H1 (cell line): ENCODE data around the gene KLK1. TPM values are rescaled to one million over a fixed set of nuclear protein-coding genes. Genes with fewer than 3 reads are reported as not detected.

ENCODE experiments used
- CTCF ChIA-PET: fragments of 300-600 bp; sonication (Branson Sonifier 250); formaldehyde crosslinking; loops from one replicate; lab custom pipeline; 2021; ENCODE audit not compliant: partially characterized antibody; lab: Charles Lee
- POLR2A ChIA-PET: fragments of 300-600 bp; sonication (Branson Sonifier 250); formaldehyde crosslinking; loops from one replicate; lab custom pipeline; 2021; ENCODE audit warnings: inconsistent platforms; ENCODE audit not compliant: partially characterized antibody; lab: Charles Lee
- DNase-seq, 2 experiments: peaks; one replicate each; pipeline versions ENCODE4 v3.0.0 to v3.0.0-alpha.2; 2010 to 2022; ENCODE audit warnings: low spot score in 2 of 2, low read depth in 1 of 2, mixed read lengths in 1 of 2
- FAIRE-seq: peaks from 2 replicates; lab custom pipeline; 2011; peaks lifted over from hg19 to GRCh38; lab: Jason Lieb, UNC
- H2AFZ ChIP-seq: 2 replicates; pipeline ENCODE4 v1.8.1; 2012; ENCODE audit warnings: low read length, inconsistent platforms
- H2AK5ac ChIP-seq: 2 replicates; pipeline ENCODE4 v1.6.1; 2013; ENCODE audit warnings: low read depth, low read length
- H2BK120ac ChIP-seq: replicated peaks from 2 replicates; pipeline ENCODE3; 2013; ENCODE audit warnings: low read depth, low read length, inconsistent platforms
- H2BK12ac ChIP-seq: 2 replicates; pipeline ENCODE4 v1.6.1; 2013; ENCODE audit warnings: low read depth, low read length
- H2BK15ac ChIP-seq: 2 replicates; pipeline ENCODE4 v1.6.1; 2013; ENCODE audit warnings: low read length
- H2BK20ac ChIP-seq: 2 replicates; pipeline ENCODE4 v1.6.1; 2013; ENCODE audit warnings: low read length
- H2BK5ac ChIP-seq: 2 replicates; pipeline ENCODE4 v1.6.1; 2013; ENCODE audit warnings: low read depth, low read length
- H3K14ac ChIP-seq: 2 replicates; pipeline ENCODE4 v1.6.1; 2013; ENCODE audit warnings: inconsistent platforms; ENCODE audit not compliant: insufficient read length
- H3K18ac ChIP-seq: 2 replicates; pipeline ENCODE4 v1.6.1; 2013; ENCODE audit warnings: low read length; ENCODE audit errors: extremely low read depth
- H3K23ac ChIP-seq: 2 replicates; pipeline ENCODE4 v1.6.1; 2013; ENCODE audit warnings: inconsistent platforms; ENCODE audit not compliant: insufficient read length
- H3K23me2 ChIP-seq: 2 replicates; pipeline ENCODE4 v1.6.1; 2013; ENCODE audit warnings: low read depth, low read length
- H3K27ac ChIP-seq: 2 replicates; pipeline ENCODE4 v1.6.1; 2011; ENCODE audit warnings: low read depth, low read length, inconsistent platforms
- H3K27me3 ChIP-seq, 4 experiments: replicated peaks in 1 of 4; 1 replicate in 1 of 4; 2 replicates in 3 of 4; pipeline versions ENCODE4 v1.6.1 to v1.8.1; 2011 to 2013; ENCODE audit warnings: low read length in 3 of 4, mild to moderate bottlenecking in 3 of 4, inconsistent platforms in 2 of 4, mixed read lengths in 2 of 4, moderate library complexity in 1 of 4; ENCODE audit not compliant: control insufficient read depth in 3 of 4, insufficient read depth in 3 of 4; ENCODE audit errors: extremely low read depth in 1 of 4
- H3K36me3 ChIP-seq, 4 experiments: 2 replicates each; pipeline versions ENCODE4 v1.6.1 to v1.8.1; 2011 to 2013; ENCODE audit warnings: mild to moderate bottlenecking in 4 of 4, low read length in 3 of 4, moderate library complexity in 2 of 4, control low read depth in 1 of 4, inconsistent platforms in 1 of 4; ENCODE audit not compliant: insufficient read depth in 4 of 4, control insufficient read depth in 2 of 4
- H3K4ac ChIP-seq: replicated peaks from 2 replicates; pipeline ENCODE3; 2013; ENCODE audit warnings: low read length, low read depth, mixed read lengths, inconsistent platforms; ENCODE audit not compliant: insufficient read length
- H3K4me1 ChIP-seq, 4 experiments: replicated peaks in 1 of 4; 1 replicate in 1 of 4; 2 replicates in 3 of 4; pipeline versions ENCODE4 v1.6.1 to v1.8.1; 2011 to 2013; ENCODE audit warnings: low read length in 3 of 4, inconsistent platforms in 2 of 4, mixed read lengths in 1 of 4; ENCODE audit not compliant: insufficient read depth in 4 of 4, control insufficient read depth in 3 of 4
- H3K4me2 ChIP-seq, 2 experiments: 2 replicates each; pipeline versions ENCODE4 v1.6.1 to v1.8.1; 2011 to 2013; ENCODE audit warnings: low read depth in 2 of 2, low read length in 2 of 2, control low read depth in 1 of 2, inconsistent platforms in 1 of 2, mild to moderate bottlenecking in 1 of 2; ENCODE audit not compliant: insufficient read depth in 1 of 2
- H3K4me3 ChIP-seq, 4 experiments: fragments of 200-600, 300-600 bp in 1 of 4; sonication (generic), shearing (Covaris generic), sonication (Bioruptor Twin) in 1 of 4; 2 replicates each; pipeline versions ENCODE4 v1.5.1 to v1.8.1; 2011 to 2016; ENCODE audit warnings: low read length in 4 of 4, low read depth in 3 of 4, control low read depth in 2 of 4, inconsistent platforms in 2 of 4, mild to moderate bottlenecking in 2 of 4, mixed read lengths in 1 of 4, moderate library complexity in 1 of 4; ENCODE audit not compliant: insufficient read depth in 2 of 4; ENCODE audit errors: extremely low read depth in 1 of 4
- H3K56ac ChIP-seq: replicated peaks from 2 replicates; pipeline ENCODE3; 2013; ENCODE audit warnings: low read depth, mild to moderate bottlenecking, mixed read lengths, low read length, inconsistent platforms; ENCODE audit not compliant: insufficient read length
- H3K79me1 ChIP-seq: 2 replicates; pipeline ENCODE4 v1.6.1; 2013; ENCODE audit warnings: low read depth, low read length, control low read depth
- H3K79me2 ChIP-seq, 2 experiments: 2 replicates each; pipeline versions ENCODE4 v1.6.1 to v1.8.1; 2012 to 2013; ENCODE audit warnings: low read length in 2 of 2, mild to moderate bottlenecking in 2 of 2, inconsistent platforms in 1 of 2; ENCODE audit not compliant: insufficient read depth in 2 of 2, control insufficient read depth in 1 of 2
- H3K9ac ChIP-seq, 4 experiments: replicated peaks in 1 of 4; 1 replicate in 1 of 4; 2 replicates in 3 of 4; pipeline versions ENCODE4 v1.6.1 to v1.8.1; 2011 to 2013; ENCODE audit warnings: low read depth in 3 of 4, low read length in 3 of 4, control low read depth in 2 of 4, mild to moderate bottlenecking in 2 of 4, moderate library complexity in 2 of 4, inconsistent platforms in 1 of 4; ENCODE audit errors: extremely low read depth in 1 of 4
- H3K9me3 ChIP-seq, 2 experiments: 2 replicates each; pipeline versions ENCODE4 v1.6.1 to v1.8.1; 2012 to 2013; ENCODE audit warnings: mild to moderate bottlenecking in 2 of 2, moderate library complexity in 2 of 2, control low read depth in 1 of 2, inconsistent platforms in 1 of 2, low read depth in 1 of 2, low read length in 1 of 2, mixed read lengths in 1 of 2; ENCODE audit not compliant: insufficient read depth in 2 of 2
- H4K20me1 ChIP-seq, 2 experiments: replicated peaks in 1 of 2; 2 replicates each; pipeline versions ENCODE3 to v1.8.1; 2011 to 2013; ENCODE audit warnings: inconsistent platforms in 2 of 2, low read length in 2 of 2, mild to moderate bottlenecking in 1 of 2; ENCODE audit not compliant: insufficient read depth in 2 of 2, control insufficient read depth in 1 of 2
- H4K5ac ChIP-seq: 2 replicates; pipeline ENCODE4 v1.6.1; 2013; ENCODE audit warnings: low read length, low read depth, mixed read lengths, inconsistent platforms; ENCODE audit not compliant: insufficient read length
- H4K8ac ChIP-seq: 2 replicates; pipeline ENCODE4 v1.8.0; 2013; ENCODE audit warnings: mild to moderate bottlenecking, moderate library complexity, low read length, inconsistent platforms; ENCODE audit not compliant: insufficient read depth; ENCODE audit errors: extremely low read depth
- H4K91ac ChIP-seq: replicated peaks from 2 replicates; pipeline ENCODE3; 2013; ENCODE audit warnings: low read length, mixed read lengths, inconsistent platforms; ENCODE audit not compliant: insufficient read length
- JUN ChIP-seq: IDR thresholded peaks from 2 replicates; pipeline ENCODE4 v1.6.1; 2011; ENCODE audit warnings: low read depth, mild to moderate bottlenecking, improper control_type of control experiment, low read length
- POLR2A ChIP-seq, 2 experiments: IDR thresholded peaks; 1 replicate in 1 of 2; 2 replicates in 1 of 2; pipeline ENCODE4 v1.6.1; 2011; ENCODE audit warnings: low read depth in 2 of 2, low read length in 2 of 2, mild to moderate bottlenecking in 2 of 2; ENCODE audit errors: control extremely low read depth in 1 of 2
- WGBS, 2 experiments: shearing (Covaris generic) in 1 of 2; methylation state at CpG; one replicate each; pipeline versions ENCODE4 v1.1.6 to v1.1.7; 2013 to 2015; ENCODE audit warnings: low lambda C conversion rate in 2 of 2, mixed read lengths in 2 of 2, inconsistent platforms in 1 of 2, low coverage in 1 of 2, missing lambda C conversion rate in 1 of 2; ENCODE audit not compliant: insufficient replicate concordance in 2 of 2, insufficient coverage in 1 of 2, insufficient read length in 1 of 2; ENCODE audit errors: extremely low coverage in 1 of 2, missing lambda C conversion rate in 1 of 2; 5-methylcytosine and 5-hydroxymethylcytosine counted together
- polyA plus RNA-seq, 7 experiments: library from polyadenylated mRNA; depleted of rRNA in 3 of 7; stranded (reverse) in 5 of 7; unstranded in 2 of 7; fragments of >200 nt in 5 of 7; fragments of 200-250 nt in 2 of 7; gene quantifications; 1 replicate in 5 of 7; 2 replicates in 1 of 7; 4 replicates in 1 of 7; pipeline versions ENCODE4 v1.2.1 to v1.2.3, GENCODE V29; 2011 to 2013; ENCODE audit warnings: missing spikeins in 2 of 7, mixed read lengths in 2 of 7
- total RNA-seq: library from RNA; stranded (reverse); fragmentation: NEBNext Ultra II Directional; extraction: Animal tissue kit (Norgen Biotek cat#: 25700); gene quantifications from 2 replicates; pipeline ENCODE4 v1.2.1, GENCODE V29; 2021

KLK1 gene
- total and polyA plus RNA-seq, 2 of the 8 experiments (the other 6 are each of a cell fraction or from before 2014, with no cell fraction given) = 3.4 to 4.0 TPM

GRCh38 chr19:50798659-50799546, 24.7 kb downstream of the KLK1 start:
- Histone ChIP-seq H3K79me2 (peaks cover 20 to 40% of the 10 kb centered on the region in 2 experiments), H3K27me3 (no peaks in the 10 kb centered on the region), H4K8ac (no peak overlapping the region), H3K4ac (no peak overlapping the region), H3K23me2 (peaks cover 6% of the 10 kb centered on the region), H3K79me1 (peaks cover 14% of the 10 kb centered on the region), H2AFZ (no peak overlapping the region), H3K4me3 (no peak overlapping the region), H3K18ac (no peak overlapping the region), H3K4me2 (no peak overlapping the region), H2AK5ac (no peak overlapping the region), H3K56ac (no peak overlapping the region), H4K20me1 (peaks cover 55 to 58% of the 10 kb centered on the region in 2 experiments), H2BK120ac (no peak overlapping the region), H3K23ac (no peak overlapping the region), H2BK20ac (no peak overlapping the region), H3K14ac (no peak overlapping the region), H3K36me3 (peaks cover 32 to 62% (median 50%) of the 10 kb centered on the region in 4 experiments; a peak in 7 of 8 replicates), H4K91ac (no peak overlapping the region), H4K5ac (no peak overlapping the region), H2BK12ac (no peak overlapping the region), H3K9ac (no peak overlapping the region), H2BK5ac (no peak overlapping the region), H3K4me1 (peaks cover 0 to 21% (median 8%) of the 10 kb centered on the region in 4 experiments; a peak in 5 of 7 replicates), H3K27ac (no peak overlapping the region), H2BK15ac (no peak overlapping the region), H3K9me3 (no peaks in the 10 kb centered on the region)
- CTCF ChIA-PET = interaction anchor here (0.6 to 1.4 kb wide), 4 partner anchors 47 to 767 kb away, joined by 3 to 6 read pairs (median 4); no protein-coding TSS in a partner anchor
- no peak for TF ChIP-seq JUN
- peak; percentile 63 to 71; a peak in 2 of 3 replicates for TF ChIP-seq POLR2A (IDR thresholded peaks at IDR 0.05; ENCODE audit: control extremely low read depth in 1 of 2, low read depth in 2 of 2, low read length in 2 of 2)
- 94% methylated on average over 19 of the region's 21 CpGs; no CpG with 5 or more reads in 1 of the 2 experiments for WGBS, 2 experiments
- FAIRE-seq (no peak), DNase-seq (no peak)
- POLR2A ChIA-PET = interaction anchor here (0.8 to 15.0 kb wide), 11 partner anchors 7 to 124 kb away, joined by 3 to 275 read pairs (median 24); partner anchors contain the start of genes ACP4, CLEC11A, KLK1 and SHANK1
